GM10266 (cell line): ENCODE results near the gene SOWAHD.
A peak's percentile ranks its signal among the peaks of the same experiment; 100 is the strongest.
"Not testable (repeated sequence)": the region's sequence is repeated elsewhere in the genome, so short reads cannot be mapped to it uniquely, and the experiment has no call there.

Experiments used
- DNase-seq: peaks from one replicate; pipeline ENCODE4 v3.0.0; 2012; ENCODE audit errors: extremely low spot score
- TF ChIP-seq, protein P1 (sequence below): IDR thresholded peaks from 2 replicates; pipeline ENCODE4 v1.5.1; 2012; ENCODE audit warnings: mild to moderate bottlenecking, low read depth; ENCODE audit not compliant: control insufficient read depth, insufficient read depth; ENCODE audit errors: missing control alignments

SOWAHD gene

DNA sequence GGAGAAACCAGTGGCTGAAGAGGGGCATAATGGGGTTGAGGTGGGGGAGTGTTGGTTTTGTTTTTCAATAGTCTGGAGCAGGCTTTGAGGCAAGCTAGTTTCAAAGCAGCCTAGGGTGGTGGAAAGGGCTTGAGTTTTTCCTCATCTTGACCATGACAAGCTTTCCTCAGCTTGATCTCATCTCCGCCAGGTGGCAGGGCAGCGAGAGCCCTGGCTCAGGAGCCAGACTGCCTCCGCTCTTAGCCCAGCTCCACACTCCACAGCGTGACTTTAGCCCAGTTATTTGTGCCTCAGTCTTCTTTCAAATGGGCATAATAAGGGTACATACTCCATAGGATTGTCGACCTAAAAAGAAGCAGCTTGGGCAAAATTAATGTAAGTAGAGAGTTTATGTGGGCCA is 29.9 kb upstream of the SOWAHD start:
- DNase-seq: no peak
- TF ChIP-seq, protein P1, sequence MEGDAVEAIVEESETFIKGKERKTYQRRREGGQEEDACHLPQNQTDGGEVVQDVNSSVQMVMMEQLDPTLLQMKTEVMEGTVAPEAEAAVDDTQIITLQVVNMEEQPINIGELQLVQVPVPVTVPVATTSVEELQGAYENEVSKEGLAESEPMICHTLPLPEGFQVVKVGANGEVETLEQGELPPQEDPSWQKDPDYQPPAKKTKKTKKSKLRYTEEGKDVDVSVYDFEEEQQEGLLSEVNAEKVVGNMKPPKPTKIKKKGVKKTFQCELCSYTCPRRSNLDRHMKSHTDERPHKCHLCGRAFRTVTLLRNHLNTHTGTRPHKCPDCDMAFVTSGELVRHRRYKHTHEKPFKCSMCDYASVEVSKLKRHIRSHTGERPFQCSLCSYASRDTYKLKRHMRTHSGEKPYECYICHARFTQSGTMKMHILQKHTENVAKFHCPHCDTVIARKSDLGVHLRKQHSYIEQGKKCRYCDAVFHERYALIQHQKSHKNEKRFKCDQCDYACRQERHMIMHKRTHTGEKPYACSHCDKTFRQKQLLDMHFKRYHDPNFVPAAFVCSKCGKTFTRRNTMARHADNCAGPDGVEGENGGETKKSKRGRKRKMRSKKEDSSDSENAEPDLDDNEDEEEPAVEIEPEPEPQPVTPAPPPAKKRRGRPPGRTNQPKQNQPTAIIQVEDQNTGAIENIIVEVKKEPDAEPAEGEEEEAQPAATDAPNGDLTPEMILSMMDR: no peak

DNA sequence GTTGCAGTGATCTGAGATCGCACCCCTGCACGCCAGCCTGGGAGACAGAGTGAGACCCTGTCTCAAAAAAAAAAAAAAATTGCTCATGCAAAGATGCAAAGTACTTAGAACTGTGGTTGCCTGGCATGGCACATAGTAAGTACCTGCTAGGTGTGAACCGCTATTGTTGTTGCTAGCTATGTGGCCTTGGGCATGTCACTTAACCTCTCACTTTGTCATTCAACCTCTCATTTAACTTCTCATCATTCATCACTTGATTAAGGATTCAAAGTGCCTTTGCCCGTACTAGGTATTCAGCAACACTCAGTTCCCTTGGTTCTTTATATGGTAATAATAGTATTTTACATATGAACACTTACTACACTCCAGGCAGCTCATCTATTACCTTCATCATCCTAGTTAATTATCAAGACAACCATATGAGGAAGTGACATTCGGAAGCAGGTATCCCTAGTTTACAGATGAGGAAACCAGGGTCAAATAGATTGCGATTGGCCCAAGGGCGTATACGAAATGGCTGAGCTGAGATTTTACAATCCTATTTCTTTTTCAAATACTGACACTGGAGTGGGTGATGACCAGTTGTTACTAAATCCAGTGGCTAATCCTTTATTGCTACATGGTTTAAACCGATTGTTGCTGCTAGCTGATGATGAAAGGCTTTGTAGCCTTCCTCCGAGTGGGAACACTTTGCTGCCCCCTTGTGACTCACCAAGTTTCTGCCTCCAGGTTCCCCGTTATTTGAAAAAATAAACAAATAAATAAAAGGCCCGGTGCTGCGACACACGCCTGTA is 28.8 kb upstream of the SOWAHD start:
- TF ChIP-seq, protein P1: peak; percentile 52
- peak; percentile 30 for DNase-seq

DNA sequence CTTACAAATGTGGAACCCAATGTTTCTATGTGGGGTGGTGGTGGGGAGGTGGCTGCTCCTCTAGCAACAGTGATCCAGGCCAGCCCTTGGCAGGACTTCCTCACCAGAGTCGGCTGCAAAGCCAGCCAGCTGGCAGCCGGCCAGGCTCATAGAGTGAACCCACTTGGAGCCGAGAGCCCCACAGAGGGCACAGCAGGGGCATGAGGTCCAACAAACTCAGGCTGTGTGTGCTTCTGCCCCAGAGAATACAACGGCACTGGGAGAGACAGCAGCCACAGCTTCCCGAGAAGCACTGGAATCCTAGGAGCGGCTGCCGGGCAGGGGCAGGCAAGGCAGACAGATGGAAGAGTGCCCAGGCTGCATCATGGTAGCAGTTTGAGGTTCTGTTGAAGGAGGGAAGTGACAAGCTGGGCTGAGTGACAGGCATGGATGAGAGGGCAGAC is 23.5 kb upstream of the SOWAHD start:
- DNase-seq: no peak

DNA sequence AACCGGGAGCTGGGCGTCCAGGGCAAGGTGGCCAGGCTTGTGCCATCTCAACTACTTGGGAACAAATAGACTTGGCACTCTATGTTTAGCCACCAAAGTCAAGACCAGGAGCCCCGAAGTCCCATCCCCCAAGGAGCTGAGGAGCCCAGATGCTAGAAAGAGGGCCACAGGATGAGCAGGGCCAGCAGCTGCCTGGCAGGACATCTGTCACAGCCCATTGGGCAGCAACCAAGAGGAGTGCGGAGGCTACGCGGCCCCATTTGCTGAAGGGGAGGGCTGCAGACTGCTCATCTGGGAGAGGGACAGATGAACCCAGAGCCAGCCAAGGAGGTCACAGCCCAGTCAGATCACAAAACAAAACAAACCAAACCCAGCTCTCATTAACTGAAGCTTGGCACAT is 22.9 kb upstream of the SOWAHD start:
- DNase-seq: no peak

More for the DNA sequence above, 23.5 kb upstream of the SOWAHD start:
- TF ChIP-seq, protein P1: no peak

DNA sequence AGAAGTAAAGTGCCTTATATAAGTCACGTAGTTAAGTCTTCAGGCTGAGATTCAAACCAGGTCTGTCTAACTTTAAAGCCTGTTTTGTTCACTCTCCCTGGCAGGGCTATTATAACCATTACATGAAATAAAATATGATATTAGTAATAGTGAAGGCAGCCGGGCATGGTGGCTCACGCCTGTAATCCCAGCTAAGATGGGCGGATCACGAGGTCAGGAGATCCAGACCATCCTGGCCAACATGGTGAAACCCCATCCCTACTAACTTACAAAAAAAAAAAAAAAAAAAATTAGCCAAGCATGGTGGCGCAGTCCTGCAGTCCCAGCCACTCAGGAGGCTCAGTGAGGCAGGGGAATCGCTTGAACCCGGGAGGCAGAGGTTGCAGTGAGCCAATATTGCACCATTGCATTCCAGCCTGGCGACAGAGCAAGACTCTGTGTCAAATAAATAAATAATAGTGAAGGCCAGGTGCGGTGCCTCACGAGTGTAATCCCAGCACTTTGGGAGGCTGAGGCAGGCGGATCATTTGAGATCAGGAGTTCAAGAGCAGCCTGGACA is 22.1 kb upstream of the SOWAHD start:
- TF ChIP-seq, protein P1: no peak
- no peak for DNase-seq

More for the DNA sequence above, 22.9 kb upstream of the SOWAHD start:
- TF ChIP-seq, protein P1: no peak

DNA sequence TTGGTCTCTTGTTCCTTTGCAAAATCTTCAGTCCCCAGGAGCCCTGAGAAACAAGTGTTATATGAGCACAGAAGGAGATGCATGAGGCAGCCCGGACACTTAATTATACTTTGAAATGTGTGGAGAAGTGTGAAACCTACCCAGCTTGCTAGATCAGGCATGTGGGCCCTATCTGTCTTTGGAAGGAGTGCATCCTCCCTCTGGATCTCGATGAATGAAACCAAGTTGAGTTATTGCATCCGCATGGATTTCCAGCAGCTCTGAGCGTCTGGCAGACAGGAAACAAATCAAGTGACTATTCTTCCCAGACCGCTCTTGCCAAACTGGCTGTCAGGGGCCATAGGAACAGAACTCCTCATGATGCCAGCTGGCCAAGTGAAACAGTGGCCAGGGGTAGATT is 19.6 kb upstream of the SOWAHD start:
- no peak for DNase-seq
- TF ChIP-seq, protein P1: no peak

DNA sequence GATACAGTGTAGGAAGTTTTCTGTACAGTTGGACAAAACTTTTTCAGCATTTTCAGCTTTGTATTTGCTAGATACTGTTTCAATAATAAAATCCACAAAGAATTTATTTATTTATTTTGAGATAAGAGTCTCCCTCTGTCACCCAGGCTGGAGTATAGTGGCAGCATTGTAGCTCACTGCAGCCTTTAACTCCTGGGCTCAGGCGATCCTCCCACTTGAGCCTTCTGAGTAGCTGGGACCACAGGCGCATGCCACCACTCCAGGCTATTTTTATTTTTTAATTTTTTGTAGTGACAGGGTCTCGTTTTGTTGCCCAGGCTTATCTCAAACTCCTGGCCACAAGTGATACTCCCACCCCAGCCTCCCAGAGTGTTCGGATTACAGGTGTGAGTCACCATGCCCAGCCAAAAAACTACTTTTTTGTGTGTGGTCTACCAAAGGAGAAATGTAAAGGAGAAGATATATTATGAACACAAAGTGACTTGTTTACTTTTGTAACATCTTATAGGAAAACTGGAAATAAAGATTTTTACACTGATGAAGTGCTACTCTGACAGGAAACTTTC is 13.0 kb upstream of the SOWAHD start:
- TF ChIP-seq, protein P1: no peak
- no peak for DNase-seq

DNA sequence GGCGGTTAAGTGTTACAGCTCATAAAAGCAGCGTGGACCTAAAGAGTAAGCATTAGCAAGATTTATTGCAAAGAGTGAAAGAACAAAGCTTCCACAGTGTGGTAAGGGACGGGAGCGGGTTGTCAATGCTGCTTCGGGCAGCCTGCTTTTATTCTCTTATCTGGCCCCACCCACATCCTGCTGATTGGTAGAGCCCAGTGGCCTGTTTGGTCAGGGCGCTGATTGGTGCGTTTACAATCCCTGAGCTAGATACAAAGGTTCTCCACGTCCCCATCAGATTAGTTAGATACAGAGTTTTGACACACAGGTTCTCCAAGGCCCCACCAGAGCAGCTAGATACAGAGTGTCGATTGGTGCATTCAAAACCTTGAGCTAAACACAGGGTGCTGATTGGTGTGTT is 8.3 kb upstream of the SOWAHD start:
- DNase-seq: not testable (repeated sequence)

DNA sequence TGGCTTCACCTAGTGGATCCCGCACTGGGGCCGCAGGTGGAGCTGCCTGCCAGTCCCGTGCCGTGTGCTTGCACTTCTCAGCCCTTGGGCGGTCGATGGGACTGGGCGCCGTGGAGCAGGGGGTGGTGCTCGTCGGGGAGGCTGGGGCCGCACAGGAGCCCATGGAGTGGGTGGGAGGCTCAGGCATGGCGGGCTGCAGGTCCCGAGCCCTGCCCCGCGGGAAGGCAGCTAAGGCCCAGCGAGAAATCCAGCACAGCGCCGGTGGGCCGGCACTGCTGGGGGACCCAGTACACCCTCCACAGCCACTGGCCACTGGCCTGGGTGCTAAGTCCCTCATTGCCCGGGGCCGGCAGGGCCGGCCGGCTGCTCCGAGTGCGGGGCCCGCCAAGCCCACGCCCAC is 7.6 kb upstream of the SOWAHD start:
- DNase-seq: not testable (repeated sequence)
